GM18502 (cell line): ENCODE results near the gene DLST.

ENCODE experiments used
- ATAC-seq: cut with Tn5 transposase; IDR thresholded peaks from one replicate; pipeline ENCODE4 v1.9.1; 2021; ENCODE audit warnings: mild to moderate bottlenecking; ENCODE audit not compliant: unreplicated experiment, poor library complexity

The DLST gene

DNA sequence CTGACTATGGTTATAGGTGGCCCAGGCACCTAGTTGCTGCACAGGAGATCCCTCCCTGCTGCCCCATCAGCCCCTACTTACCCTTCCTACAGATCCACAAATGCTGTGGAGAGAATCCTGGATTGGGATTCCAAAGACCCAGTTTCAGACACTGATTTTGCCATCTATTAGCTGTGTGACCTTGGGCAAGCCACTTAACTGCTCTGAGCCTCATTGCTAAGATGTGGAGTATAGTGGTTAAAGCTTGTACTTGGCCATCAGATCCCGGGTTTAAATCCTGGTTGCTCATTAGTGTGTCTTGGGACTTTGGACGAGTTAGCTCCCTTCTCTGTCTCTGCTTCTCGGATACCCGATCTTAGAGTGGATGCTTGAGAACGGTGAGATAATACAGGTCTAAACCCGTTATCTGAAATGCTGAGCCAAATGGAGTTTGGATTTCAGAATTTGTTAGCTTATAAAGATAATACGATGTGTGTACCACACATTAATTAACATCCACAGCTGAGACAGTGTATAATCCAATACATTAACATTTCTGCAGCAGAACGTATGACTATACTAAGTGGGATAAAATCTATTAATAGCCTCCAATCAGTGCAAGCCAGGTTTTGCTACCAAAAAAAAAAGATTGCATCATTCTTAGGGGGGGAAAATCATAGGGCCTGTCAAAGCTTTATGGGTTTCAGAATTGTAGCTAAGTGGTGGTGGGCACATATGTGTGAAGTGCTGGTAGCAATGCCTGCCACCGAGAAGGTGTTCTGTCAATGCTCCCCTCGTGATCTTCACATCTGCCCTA is 21.8 kb upstream of the DLST start:
- no peak for ATAC-seq

DNA sequence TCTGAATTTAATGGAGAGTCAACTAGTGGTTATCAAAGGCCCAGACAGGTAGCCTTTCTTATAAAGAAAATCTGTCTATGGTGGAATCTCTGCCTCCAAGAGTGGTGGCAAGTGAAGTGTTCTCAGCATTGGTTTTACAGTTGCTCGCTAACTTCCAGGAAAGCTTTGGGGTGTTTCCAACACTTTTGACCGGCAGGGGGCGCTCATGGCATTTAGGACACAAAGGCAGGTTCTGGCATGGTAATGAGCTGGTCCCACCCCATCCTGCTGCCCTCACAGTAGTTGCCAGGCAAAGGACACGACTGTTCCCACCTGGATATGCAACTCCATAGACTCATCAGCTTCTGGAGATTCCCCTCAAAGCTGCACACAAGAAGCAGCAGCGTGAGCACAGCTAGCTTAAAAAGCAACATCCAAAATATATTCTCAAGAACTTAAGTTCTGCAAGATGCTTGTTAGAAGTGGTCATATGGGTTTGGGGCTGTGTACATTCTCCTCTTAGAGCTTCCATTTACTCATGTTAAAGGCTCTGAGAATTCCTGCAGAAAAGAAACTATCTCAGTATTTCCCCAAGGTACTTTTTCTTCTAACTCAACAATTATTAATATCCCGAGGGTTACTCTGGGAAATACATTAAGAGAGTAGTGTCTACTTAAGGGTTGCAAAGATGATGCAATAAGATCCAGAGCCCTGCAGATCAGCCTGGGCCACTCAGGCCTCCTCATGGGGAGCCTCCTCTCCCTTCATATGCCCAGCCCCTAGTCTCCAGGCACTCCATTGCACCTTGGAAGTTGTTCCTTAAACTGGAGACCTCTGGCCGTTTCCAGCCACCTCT is 20.6 kb upstream of the DLST start:
- no peak for ATAC-seq

DNA sequence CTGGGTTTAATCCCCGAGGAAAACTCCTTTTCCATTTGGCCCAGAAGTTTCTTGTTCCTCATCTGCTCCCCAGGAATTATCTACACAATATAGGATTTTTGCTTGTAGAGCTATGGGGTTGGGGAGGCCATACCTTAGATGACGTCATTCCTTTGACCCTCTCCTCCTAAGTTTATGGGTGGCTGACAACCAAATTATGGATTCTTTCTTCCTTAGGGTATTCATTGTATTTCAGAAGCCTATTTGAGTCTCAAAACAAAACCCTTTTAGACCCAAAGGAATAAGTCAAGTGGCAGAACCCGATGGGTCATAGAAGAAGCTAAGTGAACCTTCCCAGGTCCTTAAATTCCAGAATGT is 20.0 kb upstream of the DLST start:
- no peak for ATAC-seq

DNA sequence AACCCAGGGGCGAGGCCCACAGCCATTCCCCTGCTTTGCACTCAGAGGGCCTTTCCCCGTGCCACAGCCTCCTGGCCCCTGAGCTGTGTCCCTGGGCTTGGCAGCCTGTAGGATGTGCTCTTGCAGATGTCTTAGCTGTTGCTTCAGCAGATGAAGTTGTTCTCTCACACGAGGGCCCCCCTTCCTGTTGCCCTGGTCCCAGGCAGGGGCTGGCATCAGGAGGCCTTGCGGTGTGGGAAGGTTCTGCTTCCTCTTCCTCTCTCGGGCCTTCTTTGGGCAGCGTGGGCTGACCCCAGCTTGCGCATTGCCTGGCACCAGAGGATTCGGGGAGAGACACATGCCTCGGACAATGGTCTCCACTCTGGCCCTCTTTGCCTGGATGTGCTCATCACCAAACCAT is 18.4 kb upstream of the DLST start:
- no peak for ATAC-seq

DNA sequence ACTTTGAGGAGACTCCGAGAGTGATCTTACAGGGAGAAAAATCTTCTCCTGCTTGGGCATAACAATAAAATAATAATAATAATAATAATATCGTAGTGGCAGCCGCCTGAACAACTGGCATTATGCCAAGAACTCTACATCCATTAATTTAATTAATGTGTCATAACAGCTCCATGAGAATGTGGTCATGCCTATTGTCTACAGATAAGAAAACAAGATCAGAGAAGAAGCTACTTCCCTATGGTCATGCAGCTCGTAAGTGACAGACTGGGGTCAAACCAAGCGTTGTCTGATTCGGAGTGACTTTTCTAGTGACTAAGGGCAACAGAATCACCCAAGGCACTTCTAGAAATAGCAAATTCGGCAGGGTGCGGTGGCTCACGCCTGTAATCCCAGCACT is 17.5 kb upstream of the DLST start:
- no peak for ATAC-seq

DNA sequence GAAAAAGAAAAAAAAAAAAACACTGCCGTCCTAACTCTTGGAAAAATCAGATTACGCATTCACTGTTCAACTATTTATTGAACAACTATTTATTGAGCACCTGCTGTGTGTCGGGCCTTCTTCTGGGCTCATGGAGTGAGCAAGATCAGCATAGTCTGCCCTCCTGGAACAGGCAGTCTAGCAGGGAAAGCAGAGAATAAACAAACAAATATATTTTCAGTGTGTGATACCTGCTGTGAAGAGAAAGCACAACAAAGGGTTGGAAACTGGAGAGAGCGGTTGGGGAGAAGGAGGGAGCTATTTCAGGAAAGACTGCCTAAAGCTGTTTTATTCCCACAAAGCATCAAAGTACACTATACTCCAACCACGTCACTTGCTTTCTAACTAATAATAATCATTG is 16.6 kb upstream of the DLST start:
- no peak for ATAC-seq

DNA sequence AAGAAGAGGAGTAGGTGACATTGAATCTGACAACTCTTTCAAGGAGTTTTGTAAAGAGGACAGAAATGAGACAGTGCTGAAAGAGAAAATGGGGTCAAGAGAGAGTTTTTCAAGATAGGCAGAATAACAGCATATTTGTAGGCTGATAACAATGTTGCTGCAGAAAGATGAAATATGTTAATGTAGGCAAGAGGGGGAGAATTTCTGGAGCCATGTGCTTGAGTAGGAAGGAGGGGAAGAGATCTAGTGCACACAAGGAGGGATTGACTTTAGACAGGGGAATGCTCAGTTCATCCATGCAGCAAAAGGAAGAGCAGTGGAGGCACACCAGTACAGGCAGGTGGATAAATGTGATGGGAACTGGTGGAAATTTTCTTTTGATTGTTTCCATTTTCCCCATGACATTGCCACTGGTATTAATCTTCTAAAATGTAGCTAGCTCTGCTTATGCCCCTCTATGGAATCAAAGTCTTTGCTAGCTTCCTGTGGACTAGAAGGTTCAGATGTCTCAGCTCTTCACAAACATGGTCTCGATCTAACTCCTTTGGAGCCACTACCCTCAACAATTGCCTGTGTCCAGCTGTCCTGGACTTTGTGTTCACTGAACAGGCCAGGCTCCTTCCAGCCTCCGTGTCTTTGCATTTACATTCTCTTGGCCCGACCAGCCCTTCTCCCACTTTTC is 14.9 kb upstream of the DLST start:
- ATAC-seq: no peak

DNA sequence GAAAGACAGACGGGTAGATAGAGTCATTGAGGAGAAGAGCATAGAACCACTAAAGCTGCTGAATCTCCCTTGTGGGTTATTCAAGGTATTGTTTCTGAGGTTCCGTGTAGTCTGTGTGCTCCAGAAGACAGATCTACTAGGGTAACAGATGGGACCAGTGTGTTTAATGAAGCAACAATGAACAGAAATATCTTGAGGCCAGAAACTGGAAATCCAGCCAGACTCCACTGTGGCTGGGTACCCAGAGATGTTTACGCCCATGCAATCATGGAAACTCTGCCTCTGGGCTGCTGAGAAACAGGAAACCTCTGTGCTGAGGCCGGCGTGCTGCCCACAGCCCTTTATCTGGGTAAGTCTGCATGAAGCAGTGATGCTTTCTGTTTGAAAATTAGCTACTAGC is 14.0 kb upstream of the DLST start:
- no peak for ATAC-seq

DNA sequence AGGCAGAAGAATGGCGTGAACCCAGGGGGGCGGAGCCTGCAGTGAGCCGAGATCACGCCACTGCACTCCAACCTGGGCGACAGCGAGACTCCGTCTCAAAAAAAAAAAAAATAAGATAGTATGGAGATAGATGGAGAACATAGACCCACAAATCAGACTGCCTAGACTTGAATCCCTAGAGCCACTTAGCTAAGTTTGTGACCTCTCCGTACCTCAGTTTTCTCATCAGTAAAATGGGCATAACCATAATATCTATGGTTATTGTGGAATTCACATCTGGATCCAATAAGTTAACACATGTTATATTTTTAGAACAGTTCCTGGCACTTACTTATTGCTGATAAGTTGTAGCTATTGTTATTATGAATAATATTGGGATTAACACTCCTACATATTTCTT is 13.0 kb upstream of the DLST start:
- ATAC-seq: no peak

DNA sequence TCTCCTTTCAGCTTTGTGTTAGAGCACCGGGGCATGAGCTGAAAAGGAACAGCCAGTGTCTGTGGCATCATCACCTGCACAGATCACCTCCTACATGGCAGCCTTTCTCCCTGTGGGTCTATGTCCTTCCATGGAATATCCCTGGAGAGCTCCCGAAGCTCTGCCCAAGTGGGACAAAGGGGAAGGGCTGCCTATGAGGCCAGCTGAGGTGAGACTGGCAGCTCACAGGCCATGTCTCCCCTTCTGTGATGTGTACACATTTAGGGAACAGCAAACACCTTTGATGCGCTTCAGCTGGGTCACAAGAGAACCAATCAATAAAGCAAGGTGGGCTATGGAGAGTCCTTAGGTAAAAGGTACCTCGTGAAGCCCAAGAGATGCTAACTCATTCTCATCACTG is 9.9 kb upstream of the DLST start:
- no peak for ATAC-seq

DNA sequence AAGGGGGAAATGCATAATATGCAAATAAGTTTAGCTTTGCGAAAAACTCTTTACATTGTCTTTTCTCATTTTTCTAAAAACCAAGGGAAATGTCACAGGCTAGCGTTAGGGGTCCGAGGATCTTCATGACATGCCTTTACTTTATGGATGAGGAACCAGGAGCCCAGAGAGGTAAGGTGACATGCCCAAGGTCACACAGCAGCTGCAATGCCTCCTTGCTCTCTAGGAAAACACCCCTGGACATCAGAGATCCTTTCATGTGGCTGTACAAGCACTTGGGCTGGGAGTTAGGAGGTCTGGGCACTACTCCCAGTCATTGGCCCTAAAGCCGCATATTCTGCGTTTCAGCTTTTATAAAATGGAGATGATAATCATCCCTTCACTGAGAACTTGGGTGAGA is 6.5 kb upstream of the DLST start:
- no peak for ATAC-seq

DNA sequence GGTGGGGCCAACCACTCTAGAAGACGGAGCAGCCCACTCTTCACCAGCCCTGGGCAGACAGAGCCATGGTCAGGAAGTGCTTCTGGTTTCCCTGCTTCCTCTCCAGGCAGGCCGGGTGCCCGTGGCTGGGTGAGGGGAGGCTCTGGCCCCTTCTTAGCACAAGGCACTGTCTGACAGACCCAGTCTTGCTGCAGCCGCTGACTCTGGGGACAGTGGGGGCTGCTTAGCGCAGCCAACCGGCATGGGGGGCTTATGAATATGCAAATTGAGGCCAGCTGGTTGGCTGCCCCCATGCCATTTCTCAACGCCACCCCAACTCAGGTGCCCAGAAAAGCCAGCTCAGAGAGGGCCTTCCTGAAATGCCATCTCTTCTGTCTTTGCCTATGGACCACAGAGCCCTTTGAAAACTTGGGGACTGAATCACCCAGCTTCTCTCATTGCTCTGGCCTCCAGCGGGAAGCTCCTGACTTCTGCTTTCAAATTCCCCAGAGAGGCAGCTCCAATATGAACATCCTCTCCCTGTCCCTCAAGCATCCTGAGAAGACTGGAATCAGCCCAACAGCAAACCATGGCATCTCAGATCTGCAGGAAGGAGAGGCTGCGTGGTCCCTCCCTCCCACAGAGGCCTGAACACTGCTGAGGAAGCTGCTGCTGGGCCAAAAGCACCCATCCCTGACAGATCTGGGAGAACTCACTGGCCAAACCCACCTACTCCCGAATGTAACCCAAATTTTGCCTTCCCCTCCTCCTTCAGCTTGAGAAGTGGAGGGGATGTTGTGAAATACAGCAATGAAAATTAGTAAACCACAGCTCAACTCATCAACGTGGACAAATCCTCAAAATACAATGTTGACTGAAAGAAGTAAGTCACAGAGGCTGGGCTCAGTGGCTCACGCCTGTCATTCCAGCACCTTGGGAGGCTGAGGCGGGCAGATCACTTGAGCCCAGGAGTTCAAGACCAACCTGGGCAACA is 5.5 kb upstream of the DLST start, which contains the start of gene PROX2:
PROX2 (minus strand) TSS at position 205 of the 973 bp plus-strand sequence. CDS start 12,311 bp downstream, outside the sequence.
- no peak for ATAC-seq

DNA sequence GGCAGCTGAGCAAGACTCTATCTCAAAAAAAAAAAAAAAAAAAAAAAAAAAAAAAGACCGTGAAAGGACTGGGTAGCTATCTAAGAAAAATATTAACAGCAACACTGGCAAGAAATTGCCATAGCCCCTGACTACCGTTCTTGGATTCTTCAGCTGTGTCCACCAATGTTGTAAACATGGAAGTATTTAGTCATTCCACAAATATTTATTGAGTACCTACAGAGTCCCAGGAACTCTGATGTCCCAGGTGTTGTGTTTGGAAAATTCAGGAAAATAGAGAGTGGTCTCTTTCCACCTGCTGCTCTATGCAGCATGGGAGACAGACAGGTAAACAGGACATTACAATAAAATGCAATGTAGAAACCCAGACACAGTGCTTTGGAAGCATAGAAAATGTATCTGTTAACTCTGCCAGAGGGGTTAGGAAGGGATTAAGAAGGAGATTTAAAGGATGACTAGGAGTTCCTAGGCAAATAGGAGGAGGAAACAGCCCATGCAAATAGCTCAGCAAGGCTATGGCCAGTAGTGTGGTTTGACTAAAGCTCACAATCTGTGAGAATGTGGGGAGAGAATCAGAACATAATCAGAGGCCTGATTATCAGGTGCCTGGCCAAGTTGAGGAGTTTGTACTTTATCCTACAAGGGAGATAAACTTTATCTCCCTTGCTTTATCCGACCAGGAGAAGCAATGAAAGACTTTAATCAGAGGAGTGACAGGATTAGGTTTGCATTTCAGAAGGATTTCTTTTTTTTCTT is 2.1 kb upstream of the DLST start:
- no peak for ATAC-seq

DNA sequence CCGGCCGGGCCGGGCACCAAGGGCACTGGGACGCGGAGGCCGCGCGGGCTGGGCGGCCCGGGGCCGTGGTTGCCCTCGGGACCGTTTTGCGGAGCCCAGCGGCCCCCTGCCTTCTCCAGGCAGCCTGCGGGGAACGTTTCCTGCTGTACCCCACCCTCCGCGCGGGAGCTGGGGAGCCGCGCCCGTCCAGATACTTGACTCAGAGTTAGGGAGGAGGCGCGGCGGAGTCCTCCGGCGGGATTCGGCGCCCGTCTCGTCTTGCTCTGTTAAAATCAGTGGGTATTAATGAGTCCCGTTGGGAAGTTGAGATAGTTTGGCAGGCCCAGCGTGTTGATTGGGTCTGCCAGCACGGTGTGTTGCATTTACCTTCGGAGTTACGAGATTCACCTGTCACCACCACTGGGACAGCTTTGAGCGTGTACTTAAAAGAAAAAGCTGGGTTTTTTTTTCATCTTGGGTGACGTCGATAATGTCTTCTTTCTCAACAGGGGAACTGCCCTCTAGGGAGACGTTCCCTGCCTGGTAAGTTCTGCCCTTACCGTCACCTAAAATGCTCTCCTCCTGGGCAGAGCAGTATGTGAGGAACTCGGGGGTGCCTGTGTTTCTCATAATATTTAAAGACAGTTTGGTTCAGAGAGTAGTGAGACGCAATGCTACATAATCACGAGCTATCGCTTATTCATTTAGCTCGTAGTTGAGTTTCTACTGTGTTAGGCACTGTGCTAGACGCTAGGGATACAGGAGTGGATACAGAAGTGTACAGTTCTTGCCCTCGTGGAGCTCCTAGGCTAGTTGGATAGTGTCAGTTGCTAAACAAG is 596 bp downstream of the DLST start:
- ATAC-seq: peak; percentile 54

DNA sequence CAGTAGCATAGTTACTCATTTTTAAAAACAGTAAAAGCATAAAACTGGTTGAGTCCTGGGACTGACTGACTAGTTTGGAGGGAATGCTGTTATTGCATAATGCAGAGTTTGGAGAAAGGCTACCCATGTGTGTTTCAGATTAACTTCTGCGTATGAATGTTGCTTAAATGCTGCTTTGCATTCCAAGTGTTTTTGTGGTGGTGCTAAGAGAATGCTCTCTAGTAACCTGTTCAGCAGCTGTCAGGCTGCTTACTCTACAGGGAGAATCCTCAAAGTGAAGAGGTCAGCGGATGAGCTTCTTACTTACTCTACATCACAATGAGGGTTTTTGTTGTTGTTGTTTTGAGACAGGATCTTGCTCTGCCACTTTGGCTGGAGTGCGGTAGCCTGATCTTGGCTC is 4.3 kb downstream of the DLST start:
- ATAC-seq: no peak

DNA sequence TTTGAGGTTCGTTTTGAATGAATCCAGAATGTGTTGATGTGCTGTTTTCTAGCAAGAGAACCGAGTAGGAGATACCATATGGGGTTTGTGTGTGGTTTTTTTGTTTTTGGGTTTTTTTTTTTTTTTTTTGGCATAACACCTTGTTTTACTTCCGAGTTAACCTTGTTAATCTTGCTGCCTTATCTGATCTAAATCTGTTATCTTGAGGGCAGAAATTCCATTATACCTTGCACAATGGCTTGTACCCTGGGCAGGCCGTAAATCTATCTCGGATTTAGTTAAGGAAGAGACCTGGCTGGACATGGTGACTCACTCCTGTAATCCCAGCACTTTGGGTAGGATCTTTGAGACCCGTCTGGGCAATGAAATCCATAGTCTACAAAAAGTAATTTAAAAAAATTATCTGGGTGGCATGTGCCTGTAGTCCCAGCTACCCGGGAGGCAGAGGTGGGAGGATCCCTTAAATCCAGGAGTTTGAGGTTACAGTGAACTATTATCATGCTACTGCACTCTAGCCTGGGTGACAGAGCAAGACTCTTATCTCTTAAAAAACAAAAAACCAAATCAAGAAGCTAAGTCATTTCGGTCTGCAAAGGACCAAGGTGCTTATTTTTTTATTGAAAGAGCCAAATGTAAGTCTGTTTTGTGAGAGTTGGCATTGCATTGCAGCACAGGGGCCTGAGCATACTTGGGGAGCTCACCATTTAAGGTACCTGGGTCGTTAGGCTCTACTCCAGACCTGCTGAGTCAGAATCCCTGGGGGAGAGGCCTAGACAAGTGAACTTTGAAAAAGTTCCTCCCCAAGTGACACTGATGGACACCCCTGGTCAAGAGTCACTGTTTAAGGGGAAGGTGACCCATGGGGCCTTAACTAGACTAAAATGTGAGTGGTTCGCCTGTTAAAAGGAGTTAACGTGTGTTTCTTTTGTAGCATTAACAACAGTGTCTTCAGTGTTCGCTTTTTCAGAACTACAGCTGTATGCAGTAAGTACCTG is 6.7 kb downstream of the DLST start:
- ATAC-seq: no peak

DNA sequence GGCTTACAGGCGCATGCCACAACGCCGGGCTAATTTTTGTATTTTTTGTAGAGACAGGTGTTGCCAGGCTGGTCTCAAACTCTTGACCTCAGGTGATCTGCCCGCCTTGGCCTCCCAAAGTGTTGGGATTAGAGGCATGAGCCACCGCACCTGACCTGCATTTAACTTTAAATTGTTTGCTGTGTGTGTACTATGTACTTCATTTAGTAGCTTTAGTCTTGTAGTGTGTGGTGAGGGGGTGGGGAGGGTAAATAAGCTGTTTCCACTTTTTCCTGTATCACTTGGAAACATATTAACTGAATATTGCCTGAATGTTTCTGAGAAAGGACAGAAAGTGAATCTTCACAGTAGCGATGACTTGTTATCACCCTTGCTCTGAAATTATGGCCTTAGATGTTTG is 8.5 kb downstream of the DLST start:
- ATAC-seq: no peak
